SK-N-SH (cell line): Measurements from ENCODE around the gene AUH. TPM values are rescaled to one million over a fixed set of nuclear protein-coding genes. Genes with fewer than 3 reads are reported as not detected.

Experiments used
- CTCF ChIA-PET: fragments of 300-600, 350-600 bp; formaldehyde crosslinking; extraction: SDS; loops from one replicate; lab custom pipeline; 2021; lab: Yijun Ruan, JAX
- POLR2A ChIA-PET: fragments of 350-600 bp; sonication (Branson Sonifier 250); formaldehyde crosslinking; extraction: SDS; loops from one replicate; lab custom pipeline; 2020; ENCODE audit warnings: antibody characterized with exemption, inconsistent platforms; lab: Yijun Ruan, JAX
- DNase-seq: peaks from one replicate; pipeline ENCODE4 v3.0.0; 2012
- H2AFZ ChIP-seq: fragments of 200-600 bp; sonication (generic); 2 replicates; pipeline ENCODE4 v1.8.1; 2016; ENCODE audit warnings: antibody characterized with exemption, mild to moderate bottlenecking, low read depth
- H3F3A ChIP-seq: fragments of 200-600 bp; sonication (generic); replicated peaks from 2 replicates; pipeline ENCODE3; 2016; ENCODE audit warnings: antibody characterized with exemption, mild to moderate bottlenecking; ENCODE audit not compliant: insufficient read depth
- H3K27ac ChIP-seq, 2 experiments: fragments of 200-500 bp in 1 of 2; fragments of 200-600 bp in 1 of 2; sonication (Bioruptor generic) in 1 of 2; sonication (generic), shearing (Covaris generic) in 1 of 2; 2 replicates each; pipeline versions ENCODE4 v1.5.1 to v1.6.1; 2014 to 2016; ENCODE audit warnings: low read depth in 2 of 2, inconsistent platforms in 1 of 2, low read length in 1 of 2, mild to moderate bottlenecking in 1 of 2, mixed read lengths in 1 of 2
- H3K27me3 ChIP-seq: fragments of 200-600 bp; sonication (generic), shearing (Covaris generic); 2 replicates; pipeline ENCODE4 v1.6.1; 2016; ENCODE audit warnings: mixed run types; ENCODE audit not compliant: insufficient read depth
- H3K36me3 ChIP-seq, 2 experiments: fragments of 200-500 bp in 1 of 2; fragments of 200-600 bp in 1 of 2; sonication (Bioruptor generic) in 1 of 2; sonication (generic) in 1 of 2; replicated peaks in 1 of 2; 2 replicates each; pipeline versions ENCODE3 to v1.5.1; 2014 to 2016; ENCODE audit warnings: low read length in 1 of 2, mild to moderate bottlenecking in 1 of 2; ENCODE audit not compliant: insufficient read depth in 2 of 2, control insufficient read depth in 1 of 2
- H3K4me1 ChIP-seq, 2 experiments: fragments of 200-500 bp in 1 of 2; fragments of 200-600 bp in 1 of 2; sonication (Bioruptor generic) in 1 of 2; sonication (generic), shearing (Covaris generic) in 1 of 2; 2 replicates each; pipeline versions ENCODE4 v1.5.1 to v1.6.1; 2014 to 2016; ENCODE audit warnings: low read depth in 1 of 2, low read length in 1 of 2, mixed run types in 1 of 2; ENCODE audit not compliant: insufficient read depth in 2 of 2, control insufficient read depth in 1 of 2
- H3K4me2 ChIP-seq: fragments of 200-600 bp; sonication (generic), shearing (Covaris generic); 2 replicates; pipeline ENCODE4 v1.6.1; 2017; ENCODE audit warnings: mixed run types
- H3K4me3 ChIP-seq, 2 experiments: fragments of 200-500 bp in 1 of 2; fragments of 200-600 bp in 1 of 2; sonication (Bioruptor generic) in 1 of 2; sonication (generic), shearing (Covaris generic) in 1 of 2; 2 replicates each; pipeline versions ENCODE4 v1.5.1 to v1.8.1; 2014 to 2016; ENCODE audit warnings: low read depth in 2 of 2, inconsistent platforms in 1 of 2, low read length in 1 of 2, mild to moderate bottlenecking in 1 of 2, mixed read lengths in 1 of 2, moderate library complexity in 1 of 2
- H3K79me2 ChIP-seq: fragments of 200-600 bp; sonication (generic); 2 replicates; pipeline ENCODE4 v1.8.1; 2017; ENCODE audit warnings: mild to moderate bottlenecking; ENCODE audit not compliant: insufficient read depth
- H3K9ac ChIP-seq: fragments of 200-600 bp; sonication (generic); 2 replicates; pipeline ENCODE4 v1.6.1; 2017; ENCODE audit warnings: mixed run types
- H3K9me2 ChIP-seq: fragments of 200-600 bp; sonication (generic); 2 replicates; pipeline ENCODE4 v1.6.1; 2017; ENCODE audit warnings: mixed run types
- H3K9me3 ChIP-seq: fragments of 200-600 bp; sonication (generic); 2 replicates; pipeline ENCODE4 v1.6.1; 2017; ENCODE audit warnings: mixed run types, mild to moderate bottlenecking, moderate library complexity
- H4K20me1 ChIP-seq: fragments of 200-600 bp; sonication (generic); 2 replicates; pipeline ENCODE4 v1.6.1; 2017; ENCODE audit warnings: mild to moderate bottlenecking, mixed run types; ENCODE audit not compliant: insufficient read depth
- CHD2 ChIP-seq: fragments of 150-350 bp; IDR thresholded peaks from 2 replicates; pipeline ENCODE4 v1.6.1; 2018; ENCODE audit warnings: low read length; ENCODE audit not compliant: partially characterized antibody
- FOXM1 ChIP-seq: IDR thresholded peaks from 2 replicates; pipeline ENCODE4 v1.4.0; 2012; ENCODE audit warnings: low read depth, mild to moderate bottlenecking
- IRF3 ChIP-seq: fragments of 150-350 bp; IDR thresholded peaks from 2 replicates; pipeline ENCODE4 v1.6.1; 2016; ENCODE audit warnings: mild to moderate bottlenecking, low read depth, low read length
- MEF2A ChIP-seq: IDR thresholded peaks from 2 replicates; pipeline ENCODE4 v1.4.0; 2012; ENCODE audit warnings: low read depth, borderline replicate concordance
- RAD21 ChIP-seq: IDR thresholded peaks from 2 replicates; pipeline ENCODE4 v1.6.1; 2012; ENCODE audit warnings: mild to moderate bottlenecking, low read length
- REST ChIP-seq: IDR thresholded peaks from 2 replicates; pipeline ENCODE4 v1.6.1; 2012; ENCODE audit warnings: mild to moderate bottlenecking, low read depth, low read length, moderate library complexity
- RFX5 ChIP-seq: IDR thresholded peaks from 2 replicates; pipeline ENCODE4 v1.6.1; 2012; ENCODE audit warnings: mild to moderate bottlenecking, improper control_type of control experiment, low read length
- RXRA ChIP-seq: IDR thresholded peaks from 2 replicates; pipeline ENCODE4 v1.4.0; 2012; ENCODE audit warnings: low read depth, mild to moderate bottlenecking, borderline replicate concordance
- SMC3 ChIP-seq: IDR thresholded peaks from 2 replicates; pipeline ENCODE4 v1.6.1; 2012; ENCODE audit warnings: low read depth, low read length, improper control_type of control experiment
- TAF1 ChIP-seq: IDR thresholded peaks from 2 replicates; pipeline ENCODE4 v1.6.1; 2012; ENCODE audit warnings: low read depth, mild to moderate bottlenecking, low read length, moderate library complexity, borderline replicate concordance
- TEAD4 ChIP-seq: IDR thresholded peaks from 2 replicates; pipeline ENCODE4 v1.4.0; 2012; ENCODE audit warnings: mild to moderate bottlenecking, borderline replicate concordance; ENCODE audit not compliant: insufficient read depth
- YY1 ChIP-seq: IDR thresholded peaks from 2 replicates; pipeline ENCODE4 v1.4.0; 2012; ENCODE audit warnings: low read depth, mild to moderate bottlenecking
- WGBS: methylation state at CpG from one replicate; pipeline ENCODE4 v1.1.6; 2017; ENCODE audit warnings: low lambda C conversion rate; 5-methylcytosine and 5-hydroxymethylcytosine counted together
- polyA plus RNA-seq, 3 experiments: library from polyadenylated mRNA; depleted of rRNA; stranded (reverse); fragments of >200 nt; gene quantifications; 2 replicates each; pipeline ENCODE4 v1.2.3, GENCODE V29; 2012
- TF ChIP-seq, protein P1 (sequence below): IDR thresholded peaks from 2 replicates; pipeline ENCODE4 v1.4.0; 2012; ENCODE audit warnings: low read depth, borderline replicate concordance

The AUH gene
- polyA plus RNA-seq, 1 of the 3 experiments (the other 2 are of a cell fraction), result 7.6 TPM

- POLR2A ChIA-PET, result no interaction called here
- TF ChIP-seq SMC3 (no peak), RFX5 (no peak), TEAD4 (no peak), RXRA (no peak), IRF3 (no peak), TAF1 (no peak), FOXM1 (no peak), REST (no peak)
These were observed 170.0 kb downstream of the AUH start for GRCh38 chr9:91191411-91192380.

GRCh38 chr9:91190062-91190461 lies 171.7 kb downstream of the AUH start:
- H3K27ac ChIP-seq, result no peak overlapping the region
- no peaks in the 10 kb centered on the region for H3K9me3 ChIP-seq
- H3K9ac ChIP-seq, result no peak overlapping the region
- H3K9me2 ChIP-seq, result no peaks in the 10 kb centered on the region
- no peak overlapping the region for H2AFZ ChIP-seq
- no peak for DNase-seq
- no peaks in the 10 kb centered on the region for H4K20me1 ChIP-seq
- H3F3A ChIP-seq, result peaks cover 3% of the 10 kb centered on the region
- no peaks in the 10 kb centered on the region for H3K27me3 ChIP-seq
- H3K4me2 ChIP-seq, result no peak overlapping the region
- 90% methylated on average over 4 of the region's 4 CpGs for WGBS
- no peaks in the 10 kb centered on the region for H3K36me3 ChIP-seq
- TF ChIP-seq TEAD4, result no peak
- no peak for TF ChIP-seq CHD2
- no peak for TF ChIP-seq RAD21
- no peak for TF ChIP-seq YY1
- TF ChIP-seq, protein P1, sequence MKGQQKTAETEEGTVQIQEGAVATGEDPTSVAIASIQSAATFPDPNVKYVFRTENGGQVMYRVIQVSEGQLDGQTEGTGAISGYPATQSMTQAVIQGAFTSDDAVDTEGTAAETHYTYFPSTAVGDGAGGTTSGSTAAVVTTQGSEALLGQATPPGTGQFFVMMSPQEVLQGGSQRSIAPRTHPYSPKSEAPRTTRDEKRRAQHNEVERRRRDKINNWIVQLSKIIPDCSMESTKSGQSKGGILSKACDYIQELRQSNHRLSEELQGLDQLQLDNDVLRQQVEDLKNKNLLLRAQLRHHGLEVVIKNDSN, result no peak
- TF ChIP-seq MEF2A, result no peak
- no peaks in the 10 kb centered on the region for H3K79me2 ChIP-seq
- H3K4me1 ChIP-seq, result peaks cover 0 to 24% of the 10 kb centered on the region in 2 experiments; a peak in 2 of 4 replicates
- ChIA-PET POLR2A (no interaction called here), CTCF (no interaction called here)
- H3K4me3 ChIP-seq, result no peak overlapping the region

More at GRCh38 chr9:91191411-91192380, 170.0 kb downstream of the AUH start:
- peak overlapping the region; percentile 73; the same call in 1 of the 2 replicates for H3K4me2 ChIP-seq
- H2AFZ ChIP-seq, result peak overlapping the region; percentile 32; the same call in 1 of the 2 replicates
- 91% methylated on average over 16 of the region's 18 CpGs for WGBS
- H4K20me1 ChIP-seq, result no peaks in the 10 kb centered on the region
- no peaks in the 10 kb centered on the region for H3K79me2 ChIP-seq
- CTCF ChIA-PET, result interaction anchor here (1.0 kb wide), 1 partner anchor 102 kb away, joined by 3 read pairs; no protein-coding TSS in a partner anchor
- H3K27ac ChIP-seq, result peak overlapping the region in 1 of 2 experiments; percentile 97; a peak in 2 of 4 replicates
- H3K9me2 ChIP-seq, result no peaks in the 10 kb centered on the region
- H3K27me3 ChIP-seq, result no peaks in the 10 kb centered on the region
- no peak overlapping the region for H3K4me3 ChIP-seq
- DNase-seq, result no peak
- peaks cover 0 to 24% of the 10 kb centered on the region in 2 experiments; a peak in 3 of 4 replicates for H3K4me1 ChIP-seq
- no peaks in the 10 kb centered on the region for H3K36me3 ChIP-seq
- H3K9me3 ChIP-seq, result no peaks in the 10 kb centered on the region
- peaks cover 5% of the 10 kb centered on the region for H3F3A ChIP-seq
- peak overlapping the region; percentile 48; the same call in 1 of the 2 replicates for H3K9ac ChIP-seq
